Muscle of arm (tissue), 14 donors: ENCODE data around the gene MYCT1. TPM values are rescaled to one million over a fixed set of nuclear protein-coding genes. Genes with fewer than 3 reads are reported as not detected.
"Not testable (repeated sequence)": the region's sequence is repeated elsewhere in the genome, so short reads cannot be mapped to it uniquely, and the experiment has no call there.

Experiments used
- DNase-seq: peaks from one replicate; pipeline ENCODE4 v3.0.0-alpha.2; 2013
- long read RNA-seq, 11 donors: transcript quantifications; one replicate each; lab custom pipeline, GENCODE V29; 2026
- polyA plus RNA-seq, 12 donors: library from polyadenylated mRNA; unstranded; fragments of 120-200 nt; gene quantifications; one replicate each; pipeline ENCODE4 v1.2.1, GENCODE V29; 2013; ENCODE audit not compliant: insufficient read length in 12 of 12

The MYCT1 gene
- polyA plus RNA-seq, result 10 to 100 TPM in 11 of 12 donors, not detected in 1; 18.9 to 26.2 (median 22.2) TPM
- long read RNA-seq, donor 1, partial matches to known transcripts, result 0 of 3 reads
- long read RNA-seq, donor 1, other reads (novel, unspliced or antisense), result 0 of 3 reads
- long read RNA-seq, donor 2, transcript MYCT1-201 (2 exons, 3,030 nt), result major isoform, 14 of 14 reads
- long read RNA-seq, donor 2, partial matches to known transcripts, result 0 of 14 reads
- long read RNA-seq, donor 2, other reads (novel, unspliced or antisense), result 0 of 14 reads
- long read RNA-seq, donor 3, transcript MYCT1-201 (2 exons, 3,030 nt), result major isoform, 10 of 11 reads
- long read RNA-seq, donor 3, partial matches to known transcripts, result 0 of 11 reads
- long read RNA-seq, donor 3, other reads (novel, unspliced or antisense), result 0 of 11 reads
- long read RNA-seq, donor 4, transcript MYCT1-201 (2 exons, 3,030 nt), result major isoform, 8 of 8 reads
- long read RNA-seq, donor 4, partial matches to known transcripts, result 0 of 8 reads
- long read RNA-seq, donor 4, other reads (novel, unspliced or antisense), result 0 of 8 reads
- long read RNA-seq, donor 5, transcript MYCT1-201 (2 exons, 3,030 nt), result major isoform, 11 of 11 reads
- long read RNA-seq, donor 5, partial matches to known transcripts, result 0 of 11 reads
- long read RNA-seq, donor 5, other reads (novel, unspliced or antisense), result 0 of 11 reads
- long read RNA-seq, donor 6, transcript MYCT1-201 (2 exons, 3,030 nt), result major isoform, 13 of 14 reads
- long read RNA-seq, donor 6, partial matches to known transcripts, result 0 of 14 reads
- long read RNA-seq, donor 6, other reads (novel, unspliced or antisense), result 0 of 14 reads
- long read RNA-seq, donor 7, partial matches to known transcripts, result 0 of 4 reads
- long read RNA-seq, donor 7, other reads (novel, unspliced or antisense), result 0 of 4 reads
- long read RNA-seq, donor 8, partial matches to known transcripts, result 0 of 3 reads
- long read RNA-seq, donor 8, other reads (novel, unspliced or antisense), result 0 of 3 reads
- long read RNA-seq, donor 9, transcript MYCT1-201 (2 exons, 3,030 nt), result major isoform, 12 of 12 reads
- long read RNA-seq, donor 9, partial matches to known transcripts, result 0 of 12 reads
- long read RNA-seq, donor 9, other reads (novel, unspliced or antisense), result 0 of 12 reads
- long read RNA-seq, donor 10, transcript MYCT1-201 (2 exons, 3,030 nt), result major isoform, 8 of 9 reads
- long read RNA-seq, donor 10, partial matches to known transcripts, result 0 of 9 reads
- long read RNA-seq, donor 10, other reads (novel, unspliced or antisense), result 0 of 9 reads
- long read RNA-seq, donor 11, transcript MYCT1-201 (2 exons, 3,030 nt), result major isoform, 17 of 17 reads
- long read RNA-seq, donor 11, partial matches to known transcripts, result 0 of 17 reads
- long read RNA-seq, donor 11, other reads (novel, unspliced or antisense), result 0 of 17 reads

DNA sequence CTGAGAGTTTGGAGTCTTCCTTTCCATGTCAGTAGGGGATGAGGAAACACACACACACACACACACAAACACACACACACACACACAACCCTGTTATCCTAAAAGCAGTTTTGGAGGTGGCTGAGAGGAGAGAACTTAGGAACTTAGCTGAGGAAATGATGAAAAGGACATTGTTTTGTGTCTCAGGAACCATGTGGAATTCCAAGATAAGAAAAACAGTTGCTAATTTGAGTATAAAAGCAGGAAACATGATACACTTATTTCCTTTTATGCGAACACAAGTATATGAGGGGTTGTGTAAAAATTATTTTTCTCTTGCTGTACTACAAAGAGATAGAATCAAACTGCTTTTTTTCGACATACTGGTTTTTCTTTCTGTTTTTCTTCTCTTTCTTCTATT, at the start of gene MYCT1:
Gene MYCT1, plus strand, starts transcription at position 264 of the 400 bp plus-strand sequence. Its CDS starts 6 bp downstream, at position 270.
- DNase-seq, result no peak

GRCh38 chr6:152648105-152648504, 49.6 kb upstream of the MYCT1 start:
- peak; percentile 75 for DNase-seq

- no peak for DNase-seq
Observed at GRCh38 chr6:152651986-152652385, 45.7 kb upstream of the MYCT1 start.

DNA sequence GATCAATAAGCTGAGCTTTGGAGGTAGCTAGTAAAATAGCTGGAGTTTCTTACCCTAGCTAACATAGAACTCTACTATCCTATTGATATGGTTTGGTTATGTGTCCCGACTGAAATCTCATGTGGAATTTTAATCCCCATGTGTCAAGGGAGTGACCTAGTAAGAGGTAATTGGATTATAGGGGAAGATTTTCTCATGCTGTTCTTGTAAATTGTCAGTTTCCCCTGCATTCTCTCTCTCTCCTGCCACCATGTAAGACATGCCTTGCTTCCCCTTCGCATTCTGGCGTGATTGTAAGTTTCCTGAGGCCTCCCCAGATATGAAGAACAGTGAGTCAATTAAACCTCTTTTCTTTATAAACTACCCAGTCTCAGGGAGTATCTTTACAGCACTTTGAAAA, 35.9 kb upstream of the MYCT1 start:
- DNase-seq, result no peak

DNA sequence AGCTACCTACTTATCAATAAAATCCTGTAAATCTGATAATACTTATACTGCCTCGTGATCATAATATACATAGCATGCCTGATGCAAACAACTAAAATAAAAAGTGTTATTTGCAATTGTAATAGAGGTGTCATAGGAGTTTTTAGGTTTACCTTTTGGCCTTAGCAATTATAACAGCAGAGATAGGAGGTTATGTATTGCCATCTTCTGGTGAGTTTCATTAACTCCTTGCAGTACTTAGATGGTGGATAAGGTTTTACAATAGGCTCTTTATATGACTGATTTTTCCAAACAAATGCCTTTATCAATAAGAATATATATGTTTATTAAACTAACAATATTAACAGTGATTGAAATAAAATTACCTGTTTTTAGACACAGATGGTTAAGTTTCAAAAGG, 27.8 kb upstream of the MYCT1 start:
- DNase-seq, result peak; percentile 18

- no peak for DNase-seq
Observed at GRCh38 chr6:152671171-152671570, 26.5 kb upstream of the MYCT1 start.

DNA sequence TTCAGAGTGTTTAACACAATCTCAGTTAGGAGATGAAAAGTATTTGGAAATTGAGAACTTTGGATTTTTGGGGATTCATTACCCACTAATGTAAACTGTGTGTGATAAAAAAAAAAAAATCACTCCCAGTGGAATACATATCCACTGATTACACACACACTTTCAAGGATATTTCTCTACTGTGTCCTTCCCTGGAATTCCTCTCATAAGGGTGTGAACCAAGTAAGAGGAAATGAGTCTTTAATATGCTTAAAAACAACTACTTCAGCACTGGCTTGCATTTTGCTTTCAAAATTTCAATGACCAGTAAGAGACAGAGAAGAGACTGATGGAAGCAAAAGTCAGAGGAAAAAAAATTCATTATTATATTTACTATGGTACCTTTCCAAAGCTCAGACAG, 24.5 kb upstream of the MYCT1 start:
- DNase-seq, result no peak

DNA sequence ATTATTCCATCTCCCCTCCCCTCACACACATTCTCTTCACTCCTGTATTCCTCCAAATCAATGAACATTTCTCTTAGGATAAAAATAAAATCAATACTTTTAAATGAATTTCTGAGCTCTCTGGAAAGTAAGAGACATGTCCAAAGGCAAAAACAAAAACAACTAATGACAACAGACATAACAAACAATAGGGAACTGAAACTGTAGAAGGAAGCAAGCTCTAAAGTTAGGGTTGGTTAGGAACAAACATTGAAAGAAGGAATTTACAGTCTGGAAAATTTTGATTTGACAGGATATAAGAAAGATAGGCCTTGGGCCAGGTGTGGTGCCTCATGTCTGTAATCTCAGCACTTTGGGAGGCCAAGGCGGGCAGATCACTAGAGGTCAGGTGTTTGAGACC, 17.5 kb upstream of the MYCT1 start:
- DNase-seq, result no peak

- DNase-seq, result no peak
Observed at GRCh38 chr6:152680879-152681517, 16.7 kb upstream of the MYCT1 start.

- DNase-seq, result no peak
Observed at GRCh38 chr6:152682141-152682540, 15.6 kb upstream of the MYCT1 start.

GRCh38 chr6:152682935-152683334, 14.8 kb upstream of the MYCT1 start:
- DNase-seq, result not testable (repeated sequence)

DNA sequence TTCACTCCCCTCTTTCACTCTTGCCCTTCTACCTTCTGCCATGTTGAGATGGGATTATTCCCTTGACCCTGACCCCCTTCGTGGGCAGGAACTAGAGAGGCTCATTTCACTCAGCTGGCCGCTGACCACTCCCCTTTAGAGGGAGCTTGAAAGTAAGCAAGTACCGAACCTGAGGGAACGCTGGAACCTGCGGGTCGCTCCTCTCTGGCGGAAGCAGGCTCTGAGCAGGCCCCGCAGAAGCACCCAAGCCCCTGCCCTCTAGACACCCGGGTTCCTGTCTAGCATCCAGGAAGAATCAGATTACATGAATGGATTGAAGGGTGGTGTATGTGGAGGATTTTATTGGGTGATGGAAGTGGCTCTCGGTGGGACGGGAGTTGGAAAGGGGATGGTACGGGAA, 11.9 kb upstream of the MYCT1 start:
- DNase-seq, result no peak

- DNase-seq, result no peak
Observed at GRCh38 chr6:152695372-152696045, 2.2 kb upstream of the MYCT1 start.

GRCh38 chr6:152696522-152696921, 1.2 kb upstream of the MYCT1 start:
- DNase-seq, result no peak

DNA sequence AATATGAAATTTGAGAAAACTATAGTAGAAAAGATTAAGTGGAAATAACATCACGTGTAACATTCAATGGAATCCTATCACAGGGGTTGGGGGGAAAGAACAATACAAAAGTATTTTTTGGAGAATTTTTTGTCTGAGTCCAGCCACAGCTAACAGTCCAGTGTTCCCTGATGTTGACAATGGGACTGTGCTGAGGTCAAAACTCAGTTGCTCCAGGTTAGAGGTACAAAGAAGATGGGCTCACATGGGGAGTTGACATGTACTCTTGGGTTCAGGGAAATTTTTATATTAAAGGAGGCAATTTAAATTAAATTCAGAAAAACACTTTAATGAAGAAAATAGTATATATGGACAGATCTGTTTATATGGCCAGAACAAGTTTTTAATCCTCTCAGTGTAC, 995 bp downstream of the MYCT1 start:
- no peak for DNase-seq

DNA sequence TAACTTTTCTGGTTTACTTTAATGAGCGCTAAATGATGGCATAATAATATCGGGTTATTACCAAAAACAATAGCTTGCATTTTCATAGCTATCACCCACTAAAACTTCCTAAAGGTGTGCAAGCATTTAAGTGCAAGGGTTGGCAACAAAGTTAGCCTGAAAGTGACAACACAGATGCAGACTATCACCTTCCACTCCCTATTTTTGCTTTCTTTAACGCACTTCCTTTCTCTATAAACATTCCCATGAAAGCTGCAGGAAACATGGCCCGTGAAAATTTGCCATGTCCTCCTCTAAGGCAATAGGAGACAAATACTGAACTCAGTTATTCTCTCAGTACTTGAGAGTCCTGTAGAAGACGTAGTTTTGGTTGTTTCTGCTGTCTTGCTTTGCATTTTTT, 2.7 kb downstream of the MYCT1 start:
- no peak for DNase-seq

GRCh38 chr6:152701081-152701862, 3.6 kb downstream of the MYCT1 start:
- DNase-seq, result no peak

- no peak for DNase-seq
Observed at GRCh38 chr6:152701863-152702401, 4.2 kb downstream of the MYCT1 start.

- DNase-seq, result not testable (repeated sequence)
Observed at GRCh38 chr6:152703750-152704149, 6.1 kb downstream of the MYCT1 start.
